SHP77 (cell line): ENCODE results near the gene VSIG10L.

ENCODE experiments used
- DNase-seq, 2 experiments: peaks; one replicate each; lab custom pipeline; 2025; lab: John Stamatoyannopoulos, UW

The VSIG10L gene

DNA sequence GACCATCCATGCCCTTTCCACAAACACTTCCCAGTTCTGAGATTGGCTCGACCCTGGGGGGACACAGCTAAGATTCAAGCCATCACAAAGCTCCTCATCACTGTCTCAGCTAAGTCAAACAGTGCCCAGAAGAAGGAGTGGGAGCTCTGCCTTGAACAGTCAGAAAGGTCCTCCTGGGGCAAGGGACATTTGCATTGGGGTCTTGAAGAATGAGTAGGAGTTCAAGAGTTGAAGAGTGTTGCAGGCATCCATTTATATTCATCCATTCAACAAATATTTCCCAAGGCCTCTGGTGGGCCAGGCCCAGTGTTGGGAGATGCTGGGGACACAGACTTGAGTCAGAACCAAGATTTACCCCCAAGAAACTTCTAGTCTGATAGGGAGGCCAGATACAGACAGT is 24.0 kb downstream of the VSIG10L start:
- no peak for DNase-seq

- no peak for DNase-seq
These were observed 24.6 kb downstream of the VSIG10L start for GRCh38 chr19:51317376-51317775.

GRCh38 chr19:51316688-51317087 is 25.3 kb downstream of the VSIG10L start:
- DNase-seq, result no peak

DNA sequence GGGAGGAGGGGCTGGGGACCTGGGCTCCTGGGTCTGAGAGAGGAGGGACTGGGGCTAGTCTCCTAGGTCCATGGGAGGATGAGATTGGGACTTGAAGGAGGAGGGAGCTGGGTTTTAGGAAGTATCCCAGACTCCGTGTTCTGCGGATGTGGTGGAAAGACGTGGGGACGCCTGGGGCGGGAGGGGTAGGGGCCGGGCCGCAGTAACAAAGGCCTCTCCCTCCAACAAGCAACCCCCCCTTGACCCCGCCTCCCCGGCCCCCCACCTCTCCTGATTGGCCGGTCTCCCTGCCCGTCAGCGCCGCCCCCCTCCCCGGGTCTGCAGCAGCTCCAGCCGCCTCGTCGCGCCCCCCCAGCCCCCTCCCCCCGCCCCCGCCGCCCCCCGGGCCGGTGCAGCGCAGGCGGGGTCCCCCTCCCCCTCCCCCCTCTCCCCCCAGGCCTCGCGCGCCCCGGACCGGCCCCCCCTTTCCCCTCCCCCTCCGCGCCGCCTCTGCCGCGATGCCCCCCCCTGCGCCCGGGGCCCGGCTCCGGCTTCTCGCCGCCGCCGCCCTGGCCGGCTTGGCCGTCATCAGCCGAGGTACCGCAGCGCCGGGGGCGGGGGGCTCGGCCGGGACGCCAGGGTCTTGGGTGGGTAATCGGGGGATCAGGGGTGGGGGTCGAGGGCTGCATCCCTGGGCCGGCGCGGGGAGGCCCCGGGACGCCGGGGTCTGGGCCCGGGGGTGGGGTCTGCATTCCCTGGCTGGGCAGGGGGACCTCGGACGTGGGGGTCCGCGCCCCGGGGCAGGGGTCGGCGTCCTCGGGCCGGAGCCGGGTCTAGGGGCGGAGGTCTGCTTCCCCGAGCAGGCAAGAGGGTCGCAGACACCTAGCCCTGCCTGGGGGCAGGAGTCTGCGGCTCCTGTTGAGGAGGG is 30.3 kb downstream of the VSIG10L start, which contains the start of gene IGLON5:
Gene IGLON5 (plus strand): TSS at position 294 of the 907 bp plus-strand sequence. CDS start 204 bp downstream, at position 498.
- no peak for DNase-seq

DNA sequence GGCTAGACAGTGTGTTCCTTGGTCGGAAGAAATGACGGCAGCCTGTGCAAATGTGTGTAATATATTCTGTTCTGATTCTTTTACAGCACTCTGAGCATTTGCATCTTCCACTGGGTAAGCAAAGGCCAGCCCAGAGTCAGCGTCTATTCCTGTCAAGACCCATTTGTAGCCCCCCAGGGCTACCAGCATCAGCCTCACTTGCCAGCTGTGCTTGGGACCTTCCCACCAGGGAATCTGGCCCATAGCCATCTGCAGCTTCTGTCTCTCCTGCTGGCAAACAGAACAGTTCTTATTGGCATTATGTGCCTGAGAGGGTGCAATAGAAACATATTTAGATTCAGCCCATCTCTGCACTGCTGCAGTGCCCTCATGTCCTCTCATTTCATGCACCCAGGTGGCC is 36.5 kb downstream of the VSIG10L start:
- no peak for DNase-seq

DNA sequence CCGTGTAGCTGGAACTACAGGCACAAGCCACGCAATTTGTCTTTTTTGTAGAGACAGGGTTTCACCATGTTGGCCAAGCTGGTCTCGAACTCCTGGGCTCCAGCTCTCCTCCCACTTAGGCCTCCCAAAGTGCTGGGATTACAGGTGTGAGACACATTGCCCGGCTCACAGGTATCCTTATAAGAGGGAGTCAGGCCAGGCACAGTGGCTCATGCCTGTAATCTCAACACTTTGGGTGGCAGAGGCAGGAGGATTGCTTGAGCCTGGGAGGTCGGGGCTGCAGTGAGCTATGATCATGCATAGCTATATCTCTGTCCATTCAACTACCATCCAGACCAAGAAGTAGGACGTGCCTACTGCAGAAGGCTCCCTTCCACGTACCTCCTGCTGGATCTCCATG is 40.7 kb downstream of the VSIG10L start:
- DNase-seq, result no peak

- DNase-seq, result no peak
These were observed 44.5 kb downstream of the VSIG10L start for GRCh38 chr19:51297406-51297805.

DNA sequence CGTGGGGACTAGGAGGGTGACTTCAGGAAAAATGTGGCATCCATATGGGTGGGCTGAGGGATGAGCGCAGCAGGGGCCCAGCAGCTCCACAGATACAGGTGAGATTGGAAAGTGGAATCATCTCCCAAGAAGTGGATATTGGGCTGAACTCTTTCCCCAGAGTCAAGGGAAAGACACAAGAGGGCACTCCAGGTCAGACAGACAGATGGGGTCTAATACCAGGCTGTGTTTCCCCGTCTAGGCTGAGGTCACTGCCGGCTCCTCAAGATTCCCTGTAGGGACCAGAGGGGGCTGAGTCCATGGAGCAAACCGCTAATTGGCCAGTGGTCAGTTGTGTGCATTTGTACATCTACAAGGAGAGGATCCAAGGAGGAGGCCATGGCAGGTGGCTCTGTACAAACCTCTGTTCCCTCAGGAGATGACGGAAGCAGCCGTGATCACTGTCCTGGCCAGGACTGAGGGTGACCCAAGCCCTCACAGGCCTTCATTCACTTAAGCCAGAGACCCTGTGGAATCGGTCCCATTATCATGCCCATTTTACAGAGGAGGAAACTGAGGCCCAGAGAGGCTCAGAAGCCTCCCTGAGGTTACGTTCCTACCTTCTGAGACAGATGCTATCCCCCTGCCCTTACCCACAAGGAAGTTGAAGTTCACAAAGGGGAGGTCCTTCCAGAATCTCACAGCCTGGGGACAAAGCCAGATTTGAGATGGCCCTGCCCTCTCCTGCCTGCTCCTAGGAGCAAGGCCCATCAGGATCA is 45.4 kb downstream of the VSIG10L start:
- DNase-seq, result no peak

DNA sequence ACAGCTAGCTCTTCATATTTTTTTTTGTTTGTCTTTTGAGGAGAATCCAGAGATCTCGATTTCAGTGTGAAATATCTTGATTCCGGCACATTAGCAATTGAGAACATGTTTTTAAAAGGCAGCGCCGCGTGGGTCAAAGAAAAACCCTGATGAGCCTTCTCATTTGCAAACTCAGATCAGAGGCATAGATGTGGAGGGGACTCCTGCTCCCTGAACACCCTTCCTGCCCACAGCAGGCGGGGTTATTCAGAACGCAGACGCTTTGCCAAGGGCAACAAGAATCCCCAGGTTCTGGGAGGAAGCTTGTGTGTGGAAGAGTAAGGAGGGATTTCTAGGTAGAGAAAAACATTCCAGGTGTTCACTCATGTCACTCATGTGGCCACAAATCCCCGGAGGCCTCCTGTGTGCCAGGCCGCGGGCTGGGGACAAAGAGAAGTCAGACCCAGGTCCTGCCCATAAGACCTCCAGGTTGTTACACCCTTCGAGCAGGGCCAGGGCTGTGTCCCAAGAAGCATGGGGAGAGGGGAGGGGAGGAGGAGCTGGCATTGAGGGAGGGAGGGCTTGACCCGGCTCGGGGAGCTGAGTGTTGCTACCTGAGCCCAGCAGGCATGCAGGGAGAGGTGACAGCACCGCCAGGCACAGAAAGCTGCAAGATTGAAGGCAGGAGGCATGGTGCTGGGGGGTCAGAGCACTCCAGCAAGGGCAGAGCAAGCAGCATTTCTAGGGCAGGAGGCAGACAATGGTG is 46.4 kb downstream of the VSIG10L start:
- no peak for DNase-seq

DNA sequence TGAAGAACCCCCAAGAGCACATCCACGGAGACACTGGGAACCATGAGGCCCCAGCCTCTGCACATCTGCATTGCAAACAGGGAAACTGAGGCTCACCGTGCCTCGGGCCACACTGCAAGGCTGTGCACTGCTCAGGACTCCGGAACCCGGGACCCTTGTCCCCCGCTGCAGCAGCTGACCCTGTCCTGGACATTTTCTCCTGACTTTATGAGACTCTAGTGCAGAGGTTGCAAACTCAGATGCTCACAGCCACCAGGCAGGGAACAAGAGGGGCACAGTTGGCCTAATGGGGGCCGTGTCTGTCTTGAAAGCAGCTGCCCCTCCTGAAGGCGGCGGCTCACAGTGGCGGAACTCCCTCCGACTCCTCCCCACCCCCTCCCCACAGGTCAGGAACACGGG is 47.0 kb downstream of the VSIG10L start:
- no peak for DNase-seq

GRCh38 chr19:51294211-51294976 is 47.5 kb downstream of the VSIG10L start:
- peak in 1 of 2 experiments; percentile 55 for DNase-seq

- DNase-seq, result no peak
These were observed 48.2 kb downstream of the VSIG10L start for GRCh38 chr19:51293571-51294210.

DNA sequence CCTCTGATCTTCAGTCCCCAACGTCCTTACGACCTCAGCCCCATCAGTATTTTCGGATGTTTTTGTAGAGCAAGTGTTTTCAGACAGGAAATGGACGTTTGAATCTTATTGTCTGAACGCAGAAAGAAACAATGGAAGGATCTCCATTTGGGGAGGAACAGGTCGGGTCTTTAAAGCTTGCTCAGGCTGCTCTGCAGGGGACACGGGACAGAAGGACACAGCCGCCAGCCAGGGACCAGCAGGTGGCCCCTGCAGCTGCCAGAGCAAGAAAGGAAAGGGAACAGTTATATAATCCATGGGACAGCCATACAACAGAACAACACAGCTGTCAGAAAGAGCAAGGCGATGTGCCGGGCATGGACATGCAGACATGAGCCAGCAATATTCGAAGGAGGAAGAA is 49.0 kb downstream of the VSIG10L start:
- peak; percentile 17 to 22 for DNase-seq

DNA sequence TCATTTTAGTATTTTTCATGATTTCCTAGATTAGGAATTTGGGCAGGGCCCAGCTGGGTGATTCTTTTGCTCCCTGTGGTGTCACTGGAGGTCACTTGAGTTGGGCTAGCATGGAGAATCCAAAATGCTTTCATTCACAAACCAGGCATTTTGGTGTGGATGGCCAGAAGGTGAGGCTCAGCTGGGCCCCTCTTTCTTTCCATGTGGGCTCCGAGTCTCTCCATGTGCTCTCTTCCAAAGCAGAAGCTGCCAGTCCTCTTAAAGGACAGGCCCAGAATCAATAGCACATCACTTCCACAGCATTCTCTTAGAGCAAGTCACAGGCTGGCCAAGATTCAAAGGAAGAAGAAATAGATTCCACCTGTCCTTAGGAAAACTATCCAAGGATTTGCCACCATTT is 52.3 kb downstream of the VSIG10L start:
- no peak for DNase-seq

GRCh38 chr19:51285682-51286081 is 56.3 kb downstream of the VSIG10L start:
- no peak for DNase-seq

DNA sequence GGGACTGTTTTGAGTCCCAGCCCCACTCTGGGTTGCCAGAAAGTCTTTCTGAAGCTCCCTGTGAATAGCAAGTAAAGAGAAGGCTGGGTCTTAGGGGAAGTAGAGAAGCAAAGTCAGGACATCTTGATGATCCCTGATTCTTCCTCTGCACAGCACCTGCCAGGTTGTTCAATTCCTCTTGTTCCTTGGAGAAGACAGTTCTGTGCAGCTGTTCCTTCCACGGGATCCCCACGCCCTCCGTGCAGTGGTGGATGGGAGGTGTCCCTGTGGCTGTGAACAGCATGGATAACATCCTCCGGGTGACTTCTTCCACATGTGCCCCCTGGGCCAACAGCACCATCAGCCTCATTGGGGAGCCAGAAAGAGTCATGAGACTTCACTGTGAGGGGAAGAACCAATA is 59.6 kb downstream of the VSIG10L start:
- DNase-seq, result no peak
